Activated CD4-positive, alpha-beta T cell treated with anti-CD3 and anti-CD28 coated beads, Interleukin-2, amount 50 U/mL, for 24 hours (primary cell): ENCODE data around the gene ANKS1B.
"Not testable (repeated sequence)": the region's sequence is repeated elsewhere in the genome, so short reads cannot be mapped to it uniquely, and the experiment has no call there.

Experiments used
- DNase-seq, 2 donors: peaks; one replicate each; pipeline ENCODE4 v3.0.0-alpha.2; 2020; ENCODE audit warnings: low read depth in 1 of 2, low spot score in 1 of 2

Gene ANKS1B

DNA sequence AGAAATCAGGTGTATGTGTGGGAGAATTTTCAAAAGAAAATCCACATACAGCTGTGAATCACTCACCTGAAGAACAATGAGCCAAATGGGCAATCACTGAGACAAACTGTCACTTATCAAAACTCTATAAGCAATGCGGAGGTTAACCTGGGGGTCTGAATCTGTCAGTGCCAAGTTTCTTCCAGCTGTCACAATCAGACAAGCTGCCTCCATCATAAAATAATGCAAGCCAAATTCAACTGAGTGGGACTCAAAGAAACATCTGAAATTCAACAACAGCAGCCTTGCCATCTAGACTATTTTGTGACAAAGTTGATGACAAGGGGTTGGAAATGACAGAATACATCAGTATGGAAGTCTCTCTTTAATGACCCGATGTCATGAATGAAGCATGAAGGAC is 276.9 kb downstream of the ANKS1B start:
- DNase-seq = no peak

DNA sequence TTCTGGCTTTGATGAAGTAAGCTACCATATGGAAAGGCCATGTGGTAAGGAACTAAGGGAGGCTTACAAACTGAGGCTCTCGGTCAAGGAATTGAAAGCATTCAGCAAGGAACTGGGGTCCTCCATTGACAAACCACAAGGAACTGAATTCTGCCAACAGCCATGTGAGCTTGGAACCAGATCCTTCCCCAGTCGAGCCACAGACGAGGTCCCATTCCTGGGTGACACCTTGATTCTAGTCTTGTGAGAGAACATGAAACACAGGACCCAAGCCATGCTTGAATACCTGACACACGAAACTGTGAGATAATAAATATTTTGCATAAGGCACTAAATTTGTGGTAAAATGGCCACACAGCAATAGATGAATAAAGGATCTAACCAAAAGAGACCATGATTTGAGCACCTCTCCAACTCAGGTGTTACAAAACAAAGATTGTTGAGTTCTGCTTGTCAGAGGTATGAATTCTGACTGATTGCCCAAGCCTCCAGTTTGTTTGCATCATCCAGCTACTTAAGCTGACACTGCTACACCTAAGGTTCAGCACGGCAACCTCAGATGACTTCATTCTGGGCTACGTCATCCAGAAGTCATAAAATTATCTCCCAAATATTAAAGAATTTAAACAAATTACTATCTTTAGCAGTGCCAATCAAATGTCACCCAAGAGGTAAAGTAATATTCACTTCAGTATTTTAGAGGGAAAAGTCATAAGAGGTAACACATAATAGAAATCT is 277.8 kb downstream of the ANKS1B start:
- no peak for DNase-seq

DNA sequence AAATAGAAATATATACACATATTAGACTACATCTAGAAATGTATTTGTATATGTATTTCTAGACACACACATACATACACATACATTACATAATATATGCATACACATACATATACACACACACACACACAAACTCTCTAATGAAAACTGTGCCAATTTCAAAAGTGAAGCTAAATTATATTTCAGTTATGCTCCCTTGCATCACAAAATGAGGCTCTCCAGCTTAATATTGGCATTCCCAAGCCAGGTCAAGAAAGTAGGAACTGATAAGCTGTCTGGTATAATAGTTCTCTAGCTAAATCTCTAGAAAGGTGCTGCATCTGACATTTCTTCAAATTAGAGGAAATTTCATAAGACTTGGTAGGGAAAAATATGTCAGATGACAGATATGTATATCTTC is 280.3 kb downstream of the ANKS1B start:
- no peak for DNase-seq

- DNase-seq = no peak
Observed at GRCh38 chr12:99704036-99704435, 280.7 kb downstream of the ANKS1B start.

GRCh38 chr12:99700032-99700431 is 284.7 kb downstream of the ANKS1B start:
- no peak for DNase-seq

DNA sequence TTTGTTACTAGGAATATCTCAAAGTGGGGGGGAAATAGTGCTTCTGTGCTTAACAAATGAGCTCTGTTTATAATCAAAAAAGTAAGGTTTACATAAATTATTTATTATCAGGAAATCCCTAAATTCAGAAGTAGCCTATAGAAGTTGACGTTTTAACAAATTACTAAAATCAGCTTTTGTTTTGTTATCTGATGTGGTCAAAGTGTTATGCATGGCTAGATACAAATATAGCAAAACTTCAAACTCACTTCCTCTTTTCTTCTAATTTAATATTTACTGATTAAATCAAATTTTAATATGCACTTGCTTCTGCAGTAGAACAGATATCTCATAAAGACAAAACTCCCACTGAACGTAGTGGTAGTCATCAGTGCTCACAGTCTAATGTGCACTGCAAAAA is 289.7 kb downstream of the ANKS1B start:
- no peak for DNase-seq

DNA sequence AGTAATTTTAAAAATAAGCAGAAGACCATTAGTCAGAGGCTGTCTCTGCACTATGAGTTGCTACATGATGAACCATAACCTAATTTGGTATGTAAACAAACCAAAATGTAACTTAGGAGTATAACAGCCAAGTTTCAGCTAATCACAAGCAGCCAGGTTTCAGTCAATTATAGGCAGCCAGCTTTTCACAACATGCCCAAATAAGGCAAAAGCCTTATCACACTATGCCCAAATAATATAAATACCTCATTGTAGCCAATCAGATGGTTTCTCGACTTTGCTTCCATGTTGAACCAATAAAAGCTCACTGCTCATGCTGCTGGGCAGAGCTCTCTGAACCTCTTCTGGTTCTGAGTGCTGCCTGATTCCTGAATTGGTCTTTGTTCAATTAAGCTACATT is 298.6 kb downstream of the ANKS1B start:
- DNase-seq = no peak

- no peak for DNase-seq
Observed at GRCh38 chr12:99680276-99680675, 304.5 kb downstream of the ANKS1B start.

- DNase-seq = no peak
Observed at GRCh38 chr12:99670635-99671034, 314.1 kb downstream of the ANKS1B start.

DNA sequence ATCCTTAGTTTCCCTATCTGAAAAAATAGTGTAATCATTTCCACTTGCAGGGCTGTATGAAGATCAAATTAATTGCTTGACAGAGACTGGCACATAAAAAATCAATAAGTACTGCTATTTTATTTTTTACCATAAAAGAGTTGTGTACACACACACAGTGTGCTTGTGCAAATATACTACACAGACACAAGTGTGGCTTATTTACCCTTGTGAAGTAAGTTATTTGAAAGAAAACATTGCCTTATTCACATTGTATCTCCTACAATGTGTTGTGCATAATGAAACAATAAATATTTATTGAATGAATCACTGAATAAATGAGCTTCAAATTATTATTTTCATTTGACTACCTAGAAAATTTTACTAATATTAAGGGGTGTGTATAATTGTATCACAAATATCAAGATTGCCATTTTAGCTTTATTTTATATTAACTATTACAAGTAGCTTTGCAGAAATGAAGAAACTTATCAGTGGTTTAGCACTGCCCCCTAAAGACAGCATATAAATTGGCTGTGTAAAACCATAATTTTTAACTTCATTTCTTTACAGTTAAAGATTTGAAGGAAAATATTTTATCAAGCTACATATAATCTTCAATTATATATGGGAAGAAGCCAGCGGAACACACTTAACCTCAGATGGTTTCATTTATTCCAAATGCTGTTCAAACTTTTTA is 325.9 kb downstream of the ANKS1B start:
- DNase-seq = no peak

GRCh38 chr12:99649551-99649950 is 335.2 kb downstream of the ANKS1B start:
- no peak for DNase-seq

- DNase-seq = no peak
Observed at GRCh38 chr12:99648183-99648582, 336.6 kb downstream of the ANKS1B start.

- no peak for DNase-seq
Observed at GRCh38 chr12:99647453-99647852, 337.3 kb downstream of the ANKS1B start, which contains the start of gene GARIN6. Gene GARIN6, plus strand, starts transcription at chr12:99647753. Its CDS starts 422 bp downstream, at chr12:99648175.

- no peak for DNase-seq
Observed at GRCh38 chr12:99644629-99645028, 340.1 kb downstream of the ANKS1B start.

GRCh38 chr12:99627459-99627858 is 357.3 kb downstream of the ANKS1B start:
- DNase-seq = no peak

GRCh38 chr12:99624591-99624990 is 360.1 kb downstream of the ANKS1B start:
- DNase-seq = not testable (repeated sequence)

- no peak for DNase-seq
Observed at GRCh38 chr12:99620159-99620479, 364.6 kb downstream of the ANKS1B start.

GRCh38 chr12:99619389-99620158 is 365.2 kb downstream of the ANKS1B start:
- no peak for DNase-seq

DNA sequence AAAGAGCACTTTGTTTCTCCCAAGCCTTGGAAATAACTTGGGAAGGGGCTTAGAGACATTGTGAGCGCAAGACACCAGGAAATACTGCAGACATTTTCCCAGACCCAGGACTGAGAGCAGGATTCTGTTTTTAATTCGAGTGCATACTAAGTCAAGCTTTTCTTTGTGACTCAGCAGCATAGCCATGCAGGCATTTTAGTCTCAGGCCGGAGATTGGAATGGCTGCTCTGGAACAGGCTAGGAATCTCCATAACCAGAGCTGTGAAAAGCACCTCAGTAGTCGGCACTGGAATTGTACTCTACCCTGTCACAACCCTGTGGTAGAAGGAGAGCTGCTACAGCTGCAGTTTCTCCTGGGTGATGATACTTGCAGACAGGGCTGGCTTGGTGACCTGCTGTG is 366.1 kb downstream of the ANKS1B start:
- DNase-seq = no peak

GRCh38 chr12:99611599-99611998 is 373.1 kb downstream of the ANKS1B start:
- DNase-seq = no peak

DNA sequence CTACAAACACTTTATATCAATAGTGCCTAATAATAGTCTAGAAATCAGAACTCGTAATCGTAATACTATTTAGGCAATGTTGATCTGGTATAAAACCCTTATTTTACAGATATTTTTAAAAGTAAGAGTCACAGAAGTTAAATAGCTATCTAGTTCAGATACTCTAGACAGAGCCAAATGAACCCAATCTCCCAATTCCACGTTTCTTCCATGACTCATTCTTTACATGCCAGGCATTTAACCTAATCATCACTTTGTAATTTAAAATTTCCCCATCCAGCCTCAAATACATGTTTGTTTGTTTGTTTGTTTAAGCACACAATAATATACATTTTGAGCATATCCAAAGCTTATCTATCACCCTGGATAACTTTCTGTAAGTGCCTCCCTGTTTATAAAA is 373.6 kb downstream of the ANKS1B start:
- no peak for DNase-seq
